ENCODE data around the gene IVD. TPM values are rescaled to one million over a fixed set of nuclear protein-coding genes. Genes with fewer than 3 reads are reported as not detected.

Gene IVD
- total RNA-seq, 2 experiments from 2014 or later = 38.4 to 47.1 TPM

DNA sequence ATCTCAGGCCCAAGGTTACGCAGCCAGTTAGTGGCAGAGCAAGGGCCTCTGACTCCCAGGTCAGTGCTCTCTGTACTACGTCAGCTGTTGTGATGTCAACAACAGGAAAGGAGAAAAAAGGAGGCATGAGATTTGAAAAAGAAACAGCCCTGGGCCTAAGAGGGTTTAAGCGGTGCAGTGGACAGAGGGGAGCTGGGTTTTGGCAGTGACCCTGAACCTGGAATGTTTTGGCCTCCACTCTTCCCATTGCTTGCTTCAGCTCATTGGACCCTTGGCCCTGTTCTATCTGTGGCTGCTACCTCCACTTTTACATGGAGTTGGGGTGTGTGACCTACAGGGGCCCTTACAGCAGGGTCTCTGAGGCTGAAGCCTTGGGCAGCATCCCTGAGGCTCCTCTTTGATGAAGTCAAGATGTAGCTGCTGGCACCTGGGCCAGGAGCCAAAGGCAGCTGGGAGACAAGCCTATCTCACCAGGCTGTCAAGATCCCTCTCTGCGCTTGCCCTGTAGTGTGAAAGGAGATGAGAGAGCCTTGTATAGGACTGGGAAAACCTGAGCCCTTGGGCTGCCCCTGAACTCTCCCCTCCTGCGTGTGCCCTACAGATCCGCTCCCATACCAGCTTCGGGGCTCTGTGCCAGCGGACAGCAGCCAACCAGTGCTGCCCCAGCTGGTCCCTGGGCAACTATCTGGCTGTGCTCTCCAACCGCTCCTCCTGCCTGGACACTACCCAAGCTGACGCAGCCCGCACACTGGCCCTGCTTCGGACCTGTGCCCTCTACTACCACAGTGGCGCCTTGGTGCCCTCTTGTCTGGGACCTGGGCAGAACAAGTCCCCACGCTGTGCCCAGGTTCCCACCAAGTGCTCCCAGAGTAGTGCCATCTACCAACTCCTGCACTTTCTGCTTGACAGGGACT, 38.9 kb upstream of the IVD start:
- Mint-ChIP-seq H3K4me3 (peak overlapping the region; percentile 72), H3K27ac (peak overlapping the region; percentile 84), H3K9me3 (no peaks in the 10 kb centered on the region), H3K27me3 (peaks cover 6% of the 10 kb centered on the region), H3K36me3 (ENCODE audit: low read depth) (no peaks in the 10 kb centered on the region), H3K4me1 (peaks cover 13% of the 10 kb centered on the region)
- DNase-seq = no peak
- CTCF ChIA-PET = interaction anchor here (0.7 to 4.8 kb wide), 14 partner anchors 10 to 68 kb away, joined by 3 to 42 read pairs (median 7); partner anchors contain the start of genes DISP2, INAFM2, IVD and PLCB2
- POLR2A ChIA-PET = no interaction called here

DNA sequence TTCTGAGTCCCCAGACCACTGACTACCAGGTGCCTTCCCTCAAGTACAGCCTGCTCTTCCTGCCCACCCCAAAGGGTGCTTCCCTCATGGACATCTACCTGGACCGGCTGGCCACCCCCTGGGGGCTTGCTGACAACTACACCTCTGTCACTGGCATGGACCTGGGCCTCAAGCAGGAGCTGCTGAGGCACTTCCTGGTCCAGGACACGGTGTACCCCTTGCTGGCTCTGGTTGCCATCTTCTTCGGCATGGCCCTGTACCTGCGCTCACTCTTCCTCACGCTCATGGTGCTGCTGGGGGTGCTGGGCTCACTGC, 38.3 kb upstream of the IVD start:
- H3K4me1 Mint-ChIP-seq = peaks cover 13% of the 10 kb centered on the region
- ChIA-PET POLR2A (no interaction called here), CTCF (interaction anchor here (0.6 to 4.8 kb wide), 21 partner anchors 8 to 73 kb away, joined by 3 to 42 read pairs (median 5); partner anchors contain the start of genes BAHD1, DISP2, INAFM2 and IVD)
- peak overlapping the region; percentile 84 for H3K27ac Mint-ChIP-seq
- no peaks in the 10 kb centered on the region for H3K36me3 Mint-ChIP-seq (ENCODE audit: low read depth)
- no peak for DNase-seq
- no peaks in the 10 kb centered on the region for H3K9me3 Mint-ChIP-seq
- peaks cover 6% of the 10 kb centered on the region for H3K27me3 Mint-ChIP-seq
- peak overlapping the region; percentile 72 for H3K4me3 Mint-ChIP-seq

- Mint-ChIP-seq H3K4me1 (peaks cover 13% of the 10 kb centered on the region), H3K36me3 (ENCODE audit: low read depth) (no peaks in the 10 kb centered on the region), H3K9me3 (no peaks in the 10 kb centered on the region), H3K27ac (peak overlapping the region; percentile 84), H3K4me3 (peak overlapping the region; percentile 72), H3K27me3 (peaks cover 6% of the 10 kb centered on the region)
- ChIA-PET CTCF (interaction anchor here (0.6 to 4.8 kb wide), 30 partner anchors 9 to 73 kb away, joined by 3 to 42 read pairs (median 4); partner anchors contain the start of genes BAHD1, DISP2, INAFM2 and IVD), POLR2A (no interaction called here)
- DNase-seq = peak; percentile 89
Observed at GRCh38 chr15:40367686-40368611, 37.6 kb upstream of the IVD start.

DNA sequence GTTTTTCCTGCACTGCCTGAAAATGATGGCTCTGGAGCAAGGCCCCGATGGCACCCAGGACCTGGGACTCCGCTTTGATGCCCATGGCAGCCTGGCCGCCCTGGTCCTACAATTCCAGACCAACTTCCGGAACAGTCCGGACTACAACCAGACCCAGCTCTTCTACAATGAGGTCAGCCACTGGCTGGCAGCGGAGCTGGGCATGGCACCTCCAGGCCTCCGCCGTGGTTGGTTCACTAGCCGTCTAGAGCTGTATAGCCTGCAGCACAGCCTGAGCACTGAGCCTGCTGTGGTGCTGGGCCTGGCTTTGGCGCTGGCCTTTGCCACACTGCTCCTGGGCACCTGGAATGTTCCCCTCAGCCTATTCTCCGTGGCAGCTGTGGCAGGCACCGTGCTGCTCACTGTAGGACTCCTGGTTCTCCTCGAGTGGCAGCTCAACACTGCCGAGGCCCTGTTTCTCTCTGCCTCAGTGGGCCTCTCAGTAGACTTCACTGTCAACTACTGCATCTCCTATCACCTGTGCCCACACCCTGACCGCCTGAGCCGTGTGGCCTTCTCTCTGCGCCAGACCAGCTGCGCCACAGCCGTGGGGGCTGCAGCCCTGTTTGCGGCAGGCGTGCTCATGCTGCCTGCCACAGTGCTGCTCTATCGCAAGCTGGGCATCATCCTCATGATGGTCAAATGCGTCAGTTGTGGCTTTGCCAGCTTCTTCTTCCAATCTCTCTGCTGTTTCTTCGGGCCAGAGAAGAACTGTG, 36.7 kb upstream of the IVD start:
- H3K27ac Mint-ChIP-seq = peak overlapping the region; percentile 36
- ChIA-PET CTCF (interaction anchor here (0.7 to 4.8 kb wide), 23 partner anchors 8 to 81 kb away, joined by 3 to 42 read pairs (median 6); partner anchors contain the start of genes BAHD1, DISP2, INAFM2 and IVD), POLR2A (no interaction called here)
- H3K36me3 Mint-ChIP-seq (ENCODE audit: low read depth) = no peaks in the 10 kb centered on the region
- H3K9me3 Mint-ChIP-seq = no peaks in the 10 kb centered on the region
- H3K27me3 Mint-ChIP-seq = peaks cover 6% of the 10 kb centered on the region
- no peak for DNase-seq
- H3K4me3 Mint-ChIP-seq = no peak overlapping the region
- H3K4me1 Mint-ChIP-seq = peaks cover 13% of the 10 kb centered on the region

DNA sequence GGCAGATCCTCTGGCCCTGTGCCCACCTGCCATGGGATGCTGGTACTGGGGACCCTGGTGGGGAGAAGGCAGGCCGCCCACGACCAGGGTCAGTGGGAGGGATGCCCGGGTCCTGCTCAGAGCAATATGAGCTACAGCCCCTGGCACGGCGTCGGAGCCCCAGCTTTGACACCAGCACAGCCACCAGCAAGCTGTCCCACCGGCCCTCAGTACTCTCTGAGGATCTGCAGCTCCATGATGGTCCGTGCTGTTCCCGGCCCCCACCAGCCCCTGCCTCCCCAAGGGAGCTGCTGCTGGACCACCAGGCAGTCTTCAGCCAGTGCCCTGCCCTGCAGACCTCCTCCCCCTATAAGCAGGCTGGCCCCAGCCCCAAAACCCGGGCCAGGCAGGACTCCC, 36.1 kb upstream of the IVD start:
- no peak overlapping the region for H3K4me3 Mint-ChIP-seq
- H3K27ac Mint-ChIP-seq = no peak overlapping the region
- H3K27me3 Mint-ChIP-seq = peaks cover 6% of the 10 kb centered on the region
- ChIA-PET CTCF (interaction anchor here (0.9 to 4.8 kb wide), 12 partner anchors 10 to 95 kb away, joined by 3 to 42 read pairs (median 6); partner anchors contain the start of genes DISP2, IVD and KNSTRN), POLR2A (no interaction called here)
- no peaks in the 10 kb centered on the region for H3K36me3 Mint-ChIP-seq (ENCODE audit: low read depth)
- H3K9me3 Mint-ChIP-seq = no peaks in the 10 kb centered on the region
- H3K4me1 Mint-ChIP-seq = peaks cover 13% of the 10 kb centered on the region
- no peak for DNase-seq

DNA sequence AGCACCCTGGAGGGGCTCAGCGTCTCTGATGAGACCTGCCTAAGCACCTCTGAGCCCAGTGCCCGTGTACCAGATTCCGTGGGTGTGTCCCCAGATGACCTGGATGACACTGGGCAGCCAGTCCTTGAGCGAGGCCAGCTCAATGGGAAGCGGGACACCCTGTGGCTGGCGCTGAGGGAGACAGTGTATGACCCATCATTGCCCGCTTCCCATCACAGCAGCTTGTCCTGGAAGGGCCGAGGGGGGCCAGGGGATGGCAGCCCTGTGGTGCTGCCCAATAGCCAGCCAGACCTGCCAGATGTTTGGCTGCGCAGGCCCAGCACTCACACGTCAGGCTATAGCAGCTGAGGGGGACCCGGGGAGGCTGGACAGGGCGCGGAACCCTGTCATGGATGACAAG, 35.6 kb upstream of the IVD start:
- Mint-ChIP-seq H3K36me3 (ENCODE audit: low read depth) (no peaks in the 10 kb centered on the region), H3K27me3 (peaks cover 6% of the 10 kb centered on the region), H3K4me3 (no peak overlapping the region), H3K27ac (no peak overlapping the region), H3K4me1 (peaks cover 13% of the 10 kb centered on the region), H3K9me3 (no peaks in the 10 kb centered on the region)
- no peak for DNase-seq
- POLR2A ChIA-PET = no interaction called here
- CTCF ChIA-PET = interaction anchor here (0.9 to 4.2 kb wide), 10 partner anchors 10 to 95 kb away, joined by 3 to 21 read pairs (median 6); partner anchors contain the start of genes IVD and KNSTRN

DNA sequence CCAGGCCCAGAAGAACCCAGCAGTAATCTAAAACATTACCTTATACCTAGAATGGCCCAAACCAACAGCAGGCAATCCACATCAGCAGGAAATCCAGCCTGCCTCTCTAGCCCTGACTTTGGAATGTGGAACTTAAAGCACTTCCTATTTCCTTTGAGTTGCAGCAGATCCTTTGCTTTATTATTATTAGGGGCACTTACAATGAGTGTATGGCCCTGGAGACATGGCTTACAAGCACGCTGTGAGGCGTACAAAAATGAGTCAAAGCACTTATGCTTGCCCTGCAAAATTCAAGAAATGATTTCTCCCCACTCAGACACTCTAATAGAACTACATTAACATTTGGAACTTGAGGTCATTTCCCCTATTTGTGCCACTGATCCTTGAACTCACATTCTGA, 32.6 kb upstream of the IVD start:
- ChIA-PET POLR2A (no interaction called here), CTCF (no interaction called here)
- Mint-ChIP-seq H3K36me3 (ENCODE audit: low read depth) (no peaks in the 10 kb centered on the region), H3K9me3 (no peaks in the 10 kb centered on the region), H3K27me3 (peaks cover 6% of the 10 kb centered on the region), H3K4me1 (no peaks in the 10 kb centered on the region), H3K27ac (no peak overlapping the region), H3K4me3 (no peak overlapping the region)
- no peak for DNase-seq

GRCh38 chr15:40377606-40378005, 28.0 kb upstream of the IVD start:
- Mint-ChIP-seq H3K27me3 (peaks cover 4% of the 10 kb centered on the region), H3K4me3 (no peak overlapping the region), H3K36me3 (ENCODE audit: low read depth) (peaks cover 1% of the 10 kb centered on the region), H3K4me1 (peaks cover 10% of the 10 kb centered on the region), H3K9me3 (no peaks in the 10 kb centered on the region), H3K27ac (no peak overlapping the region)
- ChIA-PET POLR2A (no interaction called here), CTCF (interaction anchor here (0.7 to 3.3 kb wide), 4 partner anchors 10 to 31 kb away, joined by 3 to 18 read pairs (median 3); no protein-coding TSS in a partner anchor)
- DNase-seq = no peak

DNA sequence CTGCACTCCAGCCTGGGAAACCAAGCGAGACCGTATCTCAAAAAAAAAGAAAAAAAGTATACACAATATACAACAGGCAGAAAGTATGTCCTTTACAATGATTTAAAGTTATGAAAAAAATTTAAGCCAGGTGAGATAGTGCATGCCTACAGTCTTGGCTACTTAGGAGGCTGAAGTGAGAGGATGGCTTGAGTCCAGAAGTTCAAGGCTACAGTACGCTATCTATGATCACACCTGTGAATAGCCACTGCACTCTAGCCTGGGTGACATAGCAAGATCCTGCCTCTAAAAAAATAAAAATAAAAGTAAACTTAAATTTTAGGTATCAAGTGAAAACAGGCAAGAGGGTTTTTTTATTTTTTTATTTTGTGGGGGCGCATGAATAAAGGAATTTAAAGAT, 26.2 kb upstream of the IVD start:
- POLR2A ChIA-PET = no interaction called here
- peaks cover 22% of the 10 kb centered on the region for H3K4me1 Mint-ChIP-seq
- no peak overlapping the region for H3K4me3 Mint-ChIP-seq
- H3K9me3 Mint-ChIP-seq = no peaks in the 10 kb centered on the region
- DNase-seq = no peak
- H3K36me3 Mint-ChIP-seq (ENCODE audit: low read depth) = peaks cover 12% of the 10 kb centered on the region
- peaks cover 4% of the 10 kb centered on the region for H3K27me3 Mint-ChIP-seq
- no peak overlapping the region for H3K27ac Mint-ChIP-seq
- CTCF ChIA-PET = interaction anchor here (1.5 kb wide), 1 partner anchor 10 kb away, joined by 4 read pairs; no protein-coding TSS in a partner anchor

GRCh38 chr15:40379853-40380252, 25.7 kb upstream of the IVD start:
- no peak overlapping the region for H3K27ac Mint-ChIP-seq
- ChIA-PET CTCF (interaction anchor here (1.5 kb wide), 1 partner anchor 10 kb away, joined by 4 read pairs; no protein-coding TSS in a partner anchor), POLR2A (no interaction called here)
- peaks cover 27% of the 10 kb centered on the region for H3K4me1 Mint-ChIP-seq
- peaks cover 16% of the 10 kb centered on the region for H3K36me3 Mint-ChIP-seq (ENCODE audit: low read depth)
- peaks cover 4% of the 10 kb centered on the region for H3K27me3 Mint-ChIP-seq
- no peak overlapping the region for H3K4me3 Mint-ChIP-seq
- no peaks in the 10 kb centered on the region for H3K9me3 Mint-ChIP-seq
- DNase-seq = no peak

DNA sequence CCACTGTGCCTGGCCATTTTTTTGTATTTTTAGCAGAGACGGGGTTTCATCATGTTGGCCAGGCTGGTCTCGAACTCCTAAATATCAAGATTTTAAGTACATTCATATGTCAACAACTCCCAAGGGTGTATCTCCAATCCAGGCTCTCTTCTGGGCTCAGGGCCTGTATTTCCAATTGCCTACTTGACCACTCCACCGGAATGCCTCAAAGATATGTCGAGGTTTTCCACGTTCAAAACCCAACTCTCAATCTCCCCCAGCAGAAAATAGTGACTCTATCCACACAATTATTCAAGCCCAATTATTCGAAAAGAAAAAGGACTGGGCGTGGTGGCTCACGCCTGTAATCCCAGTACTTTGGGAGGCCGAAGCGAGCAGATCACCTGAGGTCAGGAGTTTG, 25.0 kb upstream of the IVD start:
- ChIA-PET POLR2A (no interaction called here), CTCF (interaction anchor here (0.9 to 1.5 kb wide), 3 partner anchors 11 to 41 kb away, joined by 3 to 4 read pairs (median 4); no protein-coding TSS in a partner anchor)
- H3K27me3 Mint-ChIP-seq = peaks cover 4% of the 10 kb centered on the region
- H3K36me3 Mint-ChIP-seq (ENCODE audit: low read depth) = peaks cover 23% of the 10 kb centered on the region
- no peaks in the 10 kb centered on the region for H3K9me3 Mint-ChIP-seq
- no peak overlapping the region for H3K27ac Mint-ChIP-seq
- H3K4me1 Mint-ChIP-seq = peaks cover 33% of the 10 kb centered on the region
- no peak for DNase-seq
- H3K4me3 Mint-ChIP-seq = no peak overlapping the region

Data from activated CD4-positive, alpha-beta T cell treated with anti-CD3 and anti-CD28 coated beads, Interleukin-2, amount 10 ng/mL, durations not matched to agents 7 days and 5 days (primary cell).